Embryonic facial prominence (tissue), 1 donor: Measurements from ENCODE around the gene NEGR1.

Source experiments
- DNase-seq: peaks from one replicate; pipeline ENCODE4 v3.0.0-alpha.2; 2016; ENCODE audit errors: extremely low spot score

Gene NEGR1

DNA sequence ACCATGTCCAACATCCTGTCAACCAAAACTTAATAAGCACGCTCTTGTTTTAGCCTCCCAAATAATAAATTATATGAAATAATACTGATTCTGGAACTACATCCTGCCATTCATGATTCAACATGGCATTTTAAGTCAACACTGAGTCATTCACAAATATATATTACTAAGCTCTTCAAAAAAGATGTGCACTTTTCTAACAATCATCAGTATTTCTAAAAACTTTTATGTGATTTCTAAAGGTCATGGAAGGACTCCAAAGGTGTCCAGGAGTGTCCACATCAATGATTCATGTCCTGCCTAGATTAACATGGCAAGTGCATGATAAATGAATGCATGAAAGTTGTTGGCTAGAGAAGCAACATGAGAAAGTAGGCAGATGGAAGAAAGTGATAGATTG lies 51.6 kb downstream of the NEGR1 start:
- DNase-seq: no peak

DNA sequence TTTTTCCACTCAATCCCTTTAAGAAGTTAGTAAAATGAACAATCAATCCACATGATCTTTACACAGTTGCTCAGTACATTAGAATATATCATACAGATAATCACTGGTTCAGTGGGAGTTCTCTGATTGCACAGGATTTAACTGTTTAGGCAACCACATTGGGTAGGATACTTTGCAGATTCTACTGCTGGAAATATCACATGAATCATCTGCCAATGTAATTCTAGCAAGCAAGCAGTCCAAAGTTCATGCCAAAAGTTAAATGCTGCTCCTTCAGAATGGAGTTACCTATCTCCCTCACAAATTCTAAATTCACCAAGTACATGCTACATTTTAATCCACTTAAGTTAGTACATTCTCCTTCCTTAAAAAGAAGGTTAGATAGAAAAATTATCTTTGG lies 52.4 kb downstream of the NEGR1 start:
- DNase-seq: no peak

GRCh38 chr1:72227667-72228066 lies 54.7 kb downstream of the NEGR1 start:
- DNase-seq: no peak

GRCh38 chr1:72224506-72224905 lies 57.8 kb downstream of the NEGR1 start:
- DNase-seq: no peak

DNA sequence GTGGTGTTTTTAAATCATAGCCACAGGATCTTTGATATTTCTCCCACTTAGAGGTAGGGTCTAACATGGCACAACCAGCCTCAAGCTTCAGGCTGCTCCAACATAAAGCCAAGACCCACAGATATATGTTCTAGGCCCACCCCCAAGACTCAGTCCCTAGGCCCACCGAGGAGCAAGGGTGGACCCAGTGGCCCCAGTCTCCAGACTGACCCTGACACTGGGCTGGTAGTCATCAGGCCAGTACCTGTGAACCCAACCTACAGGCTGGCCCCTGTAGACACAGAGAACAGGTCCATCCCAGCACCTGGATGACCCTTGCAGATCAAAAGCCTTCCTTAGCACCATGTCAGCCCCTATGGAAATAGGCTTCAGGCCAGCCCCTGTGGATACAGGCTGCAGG lies 60.5 kb downstream of the NEGR1 start:
- DNase-seq: no peak

- no peak for DNase-seq
These were observed 64.1 kb downstream of the NEGR1 start for GRCh38 chr1:72218141-72218739.

- DNase-seq: no peak
These were observed 75.3 kb downstream of the NEGR1 start for GRCh38 chr1:72207059-72207458.

DNA sequence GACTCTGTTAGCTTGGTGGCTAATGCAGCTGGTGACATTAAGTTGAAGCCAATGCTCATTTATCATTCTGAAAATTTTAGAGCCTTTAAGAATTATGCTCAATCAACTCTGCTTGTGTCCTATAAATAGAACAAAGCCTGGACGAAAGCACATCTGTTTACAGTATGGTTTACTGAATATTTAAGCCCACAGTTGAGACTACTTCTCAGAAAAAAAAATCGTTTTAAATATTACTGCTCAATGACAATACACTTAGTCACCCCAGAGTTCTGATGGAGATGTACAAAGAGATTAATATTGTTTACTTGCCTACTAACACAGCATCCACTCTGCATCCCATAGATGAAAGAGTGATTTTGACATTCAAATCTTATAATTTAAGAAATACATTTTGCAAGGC lies 79.6 kb downstream of the NEGR1 start:
- DNase-seq: no peak

DNA sequence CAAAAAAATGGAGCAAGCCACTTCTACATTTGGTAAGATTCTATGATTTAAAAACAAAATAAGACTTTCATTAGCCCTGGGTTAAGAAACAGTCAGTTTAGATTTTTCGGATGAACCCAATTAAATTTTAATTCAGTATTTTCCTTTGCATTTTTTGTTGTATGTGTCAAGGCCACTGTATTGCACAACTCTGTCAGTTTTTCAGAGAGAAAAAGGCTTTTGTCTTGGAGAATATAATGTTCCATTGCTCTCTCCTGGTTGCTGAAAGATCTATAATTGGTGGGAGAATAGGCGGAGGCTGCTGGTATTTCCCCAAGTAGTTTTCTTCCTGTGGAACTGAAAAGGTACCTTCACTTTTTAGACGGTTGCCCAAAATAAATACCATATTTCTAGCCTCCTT lies 84.6 kb downstream of the NEGR1 start:
- DNase-seq: no peak

DNA sequence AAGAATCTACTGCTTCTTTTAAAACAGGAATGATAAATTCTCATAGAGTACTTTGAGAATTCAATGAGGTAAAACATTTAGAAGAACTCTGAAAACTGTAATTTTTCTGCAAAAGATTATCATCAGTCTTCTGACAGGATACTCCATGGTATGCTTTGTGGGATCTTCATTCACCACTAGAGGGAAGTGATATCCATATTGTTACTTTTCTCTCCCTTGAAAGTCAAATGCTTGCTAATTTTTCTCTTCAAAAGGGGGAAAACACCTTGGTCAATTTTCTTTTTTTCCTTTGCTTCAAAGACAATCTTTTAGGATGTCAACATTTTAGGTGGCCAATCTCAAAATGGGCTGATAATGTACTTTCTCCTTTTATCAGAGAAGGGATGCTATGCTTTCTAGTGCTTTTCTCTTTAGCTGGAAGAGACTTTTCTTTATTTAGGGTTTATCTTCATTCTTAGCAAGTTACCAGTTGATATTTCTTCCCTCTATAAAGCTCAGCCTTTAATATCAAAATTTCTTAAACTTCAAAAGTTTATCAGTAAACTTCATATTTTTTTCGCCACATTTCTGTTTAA lies 95.5 kb downstream of the NEGR1 start:
- DNase-seq: no peak

DNA sequence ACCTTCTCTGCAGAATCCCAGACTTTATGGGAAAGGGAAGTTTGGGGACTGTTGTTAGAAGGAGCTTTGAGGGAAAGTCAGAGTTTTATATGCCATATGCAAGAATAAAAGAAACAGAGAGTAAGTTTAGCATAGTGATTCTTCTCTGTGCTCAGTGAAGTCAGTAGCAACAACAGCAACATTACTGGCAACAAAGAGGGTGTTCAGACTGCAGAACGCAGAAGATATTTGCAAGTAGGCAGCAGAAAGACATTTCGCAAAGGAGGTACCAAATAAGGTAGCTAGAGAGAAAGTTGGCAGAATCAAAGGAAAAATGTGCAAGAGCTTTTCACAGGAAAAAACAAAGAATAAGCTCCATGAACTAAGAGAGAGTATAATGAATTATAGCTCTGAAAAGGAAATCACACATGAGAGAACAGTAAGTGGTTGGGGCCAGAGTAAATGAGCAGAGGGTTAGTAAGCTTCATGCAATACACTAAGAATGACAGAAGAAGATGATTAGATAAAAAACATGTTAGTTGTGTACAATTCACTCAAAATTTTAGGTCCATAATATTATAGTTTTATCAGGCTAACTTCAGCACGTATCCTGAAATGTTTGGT lies 98.1 kb downstream of the NEGR1 start:
- no peak for DNase-seq

GRCh38 chr1:72182859-72183258 lies 99.5 kb downstream of the NEGR1 start:
- DNase-seq: no peak

DNA sequence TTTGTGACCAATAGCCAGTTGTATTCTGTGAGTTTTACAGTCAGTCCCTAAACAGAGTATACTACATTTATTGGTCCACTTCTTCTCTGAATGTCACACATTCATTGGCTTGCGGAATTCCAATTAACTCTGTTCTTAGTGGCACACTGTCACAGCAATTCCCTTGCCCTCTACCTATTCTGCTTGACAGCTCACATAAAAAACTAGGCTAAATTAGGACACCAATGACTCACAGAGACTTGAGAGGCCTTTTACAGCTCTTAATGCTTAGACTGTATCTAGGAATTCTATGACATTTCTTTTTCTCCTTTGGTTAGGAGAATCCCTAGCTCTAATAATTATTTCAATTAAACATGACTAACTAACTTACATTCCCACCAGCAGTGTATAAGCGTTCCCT lies 104.1 kb downstream of the NEGR1 start:
- no peak for DNase-seq

DNA sequence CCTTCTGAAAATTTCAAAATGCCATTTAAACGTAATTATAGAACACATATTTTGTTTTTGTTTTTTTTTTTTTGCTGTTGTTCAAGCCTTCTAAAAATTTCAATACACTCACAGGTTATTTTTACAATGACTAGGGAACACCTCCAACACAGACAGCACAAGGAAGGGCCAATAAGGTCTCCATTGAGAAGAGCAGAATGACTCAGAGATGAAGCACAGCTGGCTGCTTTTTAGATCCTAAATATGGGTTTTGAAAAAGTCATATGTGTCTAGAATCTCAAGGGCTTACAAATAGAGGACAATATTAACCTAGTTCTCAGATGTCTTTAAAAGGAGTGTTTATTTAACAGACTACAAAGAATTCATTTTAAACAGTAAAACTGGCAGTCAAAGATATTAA lies 104.6 kb downstream of the NEGR1 start:
- no peak for DNase-seq

- DNase-seq: no peak
These were observed 112.1 kb downstream of the NEGR1 start for GRCh38 chr1:72170246-72170645.

- no peak for DNase-seq
These were observed 115.9 kb downstream of the NEGR1 start for GRCh38 chr1:72166426-72166825.

DNA sequence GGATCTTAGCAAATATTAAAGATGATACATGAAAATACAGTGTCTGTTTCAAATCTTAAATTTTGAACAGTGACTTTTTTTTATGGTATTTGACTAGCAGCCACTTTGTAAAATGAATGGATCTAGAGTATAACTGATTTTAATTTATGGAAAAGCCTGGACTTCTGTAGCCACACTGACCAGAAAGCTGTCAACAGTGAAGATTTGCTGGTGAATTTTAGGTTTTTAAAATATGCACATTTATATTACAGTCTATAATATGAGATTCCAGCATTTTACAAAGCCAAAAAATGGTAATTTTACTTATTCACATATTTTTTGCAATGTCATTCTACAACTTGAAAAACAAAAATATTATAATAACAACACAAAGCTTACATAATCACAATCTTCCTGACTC lies 131.8 kb downstream of the NEGR1 start:
- no peak for DNase-seq

DNA sequence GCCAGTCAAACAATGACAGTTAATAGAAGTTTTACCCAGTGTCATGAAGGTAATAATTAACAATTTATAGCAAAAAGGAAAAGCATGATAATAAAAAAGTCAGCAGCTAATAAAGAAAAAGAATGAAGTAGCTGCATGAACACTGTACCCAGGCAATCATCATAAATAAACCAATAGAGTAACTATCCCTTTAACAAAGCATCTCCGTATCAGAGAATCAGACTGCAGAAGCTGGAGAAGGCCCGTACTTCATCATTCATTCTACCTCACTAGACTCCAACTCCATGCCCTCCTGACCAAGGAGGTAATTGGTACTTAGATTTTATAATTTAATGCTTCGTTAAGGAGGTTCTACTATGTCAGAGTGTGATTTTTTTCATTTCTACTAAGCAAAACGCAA lies 140.5 kb downstream of the NEGR1 start:
- no peak for DNase-seq

- DNase-seq: no peak
These were observed 142.1 kb downstream of the NEGR1 start for GRCh38 chr1:72140222-72140621.

DNA sequence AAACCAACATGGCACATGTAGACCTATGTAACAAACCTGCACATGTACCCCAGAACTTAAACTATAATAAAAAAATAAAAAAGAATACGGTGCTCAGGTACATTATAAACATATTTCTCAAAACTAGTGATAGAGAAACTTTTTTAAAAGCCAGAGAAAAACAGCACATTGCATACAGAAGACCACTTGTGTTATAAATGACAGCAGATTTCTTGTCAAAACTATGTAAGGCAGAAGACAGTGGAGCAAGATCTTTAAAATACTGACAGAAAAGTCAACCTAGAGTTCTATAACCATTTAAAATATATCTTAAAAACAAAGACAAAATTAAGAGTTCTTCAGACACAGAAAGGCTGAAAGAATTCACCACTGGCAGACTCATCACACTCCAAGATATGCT lies 144.7 kb downstream of the NEGR1 start:
- DNase-seq: no peak

GRCh38 chr1:72129869-72130268 lies 152.5 kb downstream of the NEGR1 start:
- no peak for DNase-seq

GRCh38 chr1:72122099-72122880 lies 160.0 kb downstream of the NEGR1 start:
- no peak for DNase-seq

- DNase-seq: no peak
These were observed 162.8 kb downstream of the NEGR1 start for GRCh38 chr1:72119491-72119890.
